Ishikawa (cell line): ENCODE measurements around the gene CRYGN.

Experiments used
- CEBPB ChIP-seq: IDR thresholded peaks from 2 replicates; pipeline ENCODE4 v1.6.1; 2012
- CREB1 ChIP-seq: IDR thresholded peaks from 2 replicates; pipeline ENCODE4 v1.6.1; 2012; ENCODE audit warnings: low read depth
- EGR1 ChIP-seq: IDR thresholded peaks from 2 replicates; pipeline ENCODE4 v1.6.1; 2012
- EP300 ChIP-seq: IDR thresholded peaks from 2 replicates; pipeline ENCODE4 v1.6.1; 2012; ENCODE audit warnings: borderline replicate concordance
- FOXM1 ChIP-seq: IDR thresholded peaks from 2 replicates; pipeline ENCODE4 v1.6.1; 2012; ENCODE audit warnings: low read depth, borderline replicate concordance
- NFIC ChIP-seq: IDR thresholded peaks from 2 replicates; pipeline ENCODE4 v1.6.1; 2012
- RAD21 ChIP-seq: IDR thresholded peaks from 2 replicates; pipeline ENCODE4 v1.6.1; 2012; ENCODE audit warnings: low read depth
- TAF1 ChIP-seq: IDR thresholded peaks from 2 replicates; pipeline ENCODE4 v1.6.1; 2012; ENCODE audit warnings: low read depth, mild to moderate bottlenecking
- TCF12 ChIP-seq: IDR thresholded peaks from 2 replicates; pipeline ENCODE4 v1.6.1; 2012; ENCODE audit warnings: low read depth
- TEAD4 ChIP-seq: IDR thresholded peaks from 2 replicates; pipeline ENCODE4 v1.6.1; 2012
- YY1 ChIP-seq: IDR thresholded peaks from 2 replicates; pipeline ENCODE4 v1.6.1; 2012; ENCODE audit warnings: low read depth
- ZBTB7A ChIP-seq: IDR thresholded peaks from 2 replicates; pipeline ENCODE4 v1.6.1; 2012; ENCODE audit warnings: low read depth
- TF ChIP-seq, protein P1 (sequence below): IDR thresholded peaks from 2 replicates; pipeline ENCODE4 v1.6.1; 2012
- TF ChIP-seq, protein P2 (sequence below): IDR thresholded peaks from 2 replicates; pipeline ENCODE4 v1.6.1; 2012
- TF ChIP-seq, protein P3 (sequence below): IDR thresholded peaks from 2 replicates; pipeline ENCODE4 v1.6.1; 2012; ENCODE audit warnings: low read depth, mild to moderate bottlenecking

The CRYGN gene

DNA sequence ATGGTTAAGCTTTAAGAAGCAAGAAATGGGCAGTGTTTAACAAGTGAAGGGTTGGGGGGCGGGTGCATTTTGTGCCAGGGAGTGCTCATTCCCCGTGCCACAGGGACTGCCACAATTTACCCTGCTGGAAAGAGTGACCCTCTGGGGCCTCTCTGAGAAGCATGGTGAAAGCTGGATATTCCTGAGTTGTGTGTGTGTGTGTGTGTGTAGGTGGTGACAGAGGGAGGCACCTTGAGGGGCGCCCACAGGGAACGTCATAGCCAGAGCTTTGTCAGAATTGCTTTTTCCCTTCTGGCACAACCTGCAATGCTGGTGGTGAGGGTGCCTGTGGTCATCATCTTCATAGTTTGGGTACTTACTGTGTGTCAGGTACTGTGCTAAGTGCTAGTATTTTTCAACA lies 27.6 kb downstream of the CRYGN start:
- no peak for TF ChIP-seq CREB1

DNA sequence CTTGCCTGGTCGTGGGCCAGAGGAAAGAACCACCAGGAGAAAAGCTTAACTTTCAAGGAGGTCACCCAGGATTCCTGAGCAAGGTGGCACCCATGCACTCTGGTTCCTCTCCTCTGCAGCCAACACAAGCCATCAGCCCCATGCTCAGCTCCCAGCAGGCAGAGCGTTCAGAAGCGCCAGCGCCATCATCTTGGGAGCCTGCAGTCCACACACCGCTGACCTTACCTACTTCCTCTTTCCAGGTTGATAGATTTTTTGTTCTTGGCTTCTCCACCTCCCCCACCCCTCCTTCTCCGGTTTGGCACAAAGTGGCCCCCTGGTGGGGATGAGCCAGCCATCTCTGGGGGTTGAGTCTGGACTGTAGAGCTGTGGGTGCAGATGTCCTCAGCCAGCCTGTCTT lies 28.4 kb downstream of the CRYGN start:
- TF ChIP-seq YY1 (no peak), EP300 (no peak), NFIC (no peak), CEBPB (no peak), FOXM1 (no peak), EGR1 (no peak), CREB1 (no peak), ZBTB7A (no peak), RAD21 (no peak), TAF1 (no peak), TEAD4 (no peak), TCF12 (no peak)
- TF ChIP-seq, protein P1, sequence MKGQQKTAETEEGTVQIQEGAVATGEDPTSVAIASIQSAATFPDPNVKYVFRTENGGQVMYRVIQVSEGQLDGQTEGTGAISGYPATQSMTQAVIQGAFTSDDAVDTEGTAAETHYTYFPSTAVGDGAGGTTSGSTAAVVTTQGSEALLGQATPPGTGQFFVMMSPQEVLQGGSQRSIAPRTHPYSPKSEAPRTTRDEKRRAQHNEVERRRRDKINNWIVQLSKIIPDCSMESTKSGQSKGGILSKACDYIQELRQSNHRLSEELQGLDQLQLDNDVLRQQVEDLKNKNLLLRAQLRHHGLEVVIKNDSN: no peak
- TF ChIP-seq, protein P2, sequence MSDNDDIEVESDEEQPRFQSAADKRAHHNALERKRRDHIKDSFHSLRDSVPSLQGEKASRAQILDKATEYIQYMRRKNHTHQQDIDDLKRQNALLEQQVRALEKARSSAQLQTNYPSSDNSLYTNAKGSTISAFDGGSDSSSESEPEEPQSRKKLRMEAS: no peak
- TF ChIP-seq, protein P3, sequence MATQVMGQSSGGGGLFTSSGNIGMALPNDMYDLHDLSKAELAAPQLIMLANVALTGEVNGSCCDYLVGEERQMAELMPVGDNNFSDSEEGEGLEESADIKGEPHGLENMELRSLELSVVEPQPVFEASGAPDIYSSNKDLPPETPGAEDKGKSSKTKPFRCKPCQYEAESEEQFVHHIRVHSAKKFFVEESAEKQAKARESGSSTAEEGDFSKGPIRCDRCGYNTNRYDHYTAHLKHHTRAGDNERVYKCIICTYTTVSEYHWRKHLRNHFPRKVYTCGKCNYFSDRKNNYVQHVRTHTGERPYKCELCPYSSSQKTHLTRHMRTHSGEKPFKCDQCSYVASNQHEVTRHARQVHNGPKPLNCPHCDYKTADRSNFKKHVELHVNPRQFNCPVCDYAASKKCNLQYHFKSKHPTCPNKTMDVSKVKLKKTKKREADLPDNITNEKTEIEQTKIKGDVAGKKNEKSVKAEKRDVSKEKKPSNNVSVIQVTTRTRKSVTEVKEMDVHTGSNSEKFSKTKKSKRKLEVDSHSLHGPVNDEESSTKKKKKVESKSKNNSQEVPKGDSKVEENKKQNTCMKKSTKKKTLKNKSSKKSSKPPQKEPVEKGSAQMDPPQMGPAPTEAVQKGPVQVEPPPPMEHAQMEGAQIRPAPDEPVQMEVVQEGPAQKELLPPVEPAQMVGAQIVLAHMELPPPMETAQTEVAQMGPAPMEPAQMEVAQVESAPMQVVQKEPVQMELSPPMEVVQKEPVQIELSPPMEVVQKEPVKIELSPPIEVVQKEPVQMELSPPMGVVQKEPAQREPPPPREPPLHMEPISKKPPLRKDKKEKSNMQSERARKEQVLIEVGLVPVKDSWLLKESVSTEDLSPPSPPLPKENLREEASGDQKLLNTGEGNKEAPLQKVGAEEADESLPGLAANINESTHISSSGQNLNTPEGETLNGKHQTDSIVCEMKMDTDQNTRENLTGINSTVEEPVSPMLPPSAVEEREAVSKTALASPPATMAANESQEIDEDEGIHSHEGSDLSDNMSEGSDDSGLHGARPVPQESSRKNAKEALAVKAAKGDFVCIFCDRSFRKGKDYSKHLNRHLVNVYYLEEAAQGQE: no peak

DNA sequence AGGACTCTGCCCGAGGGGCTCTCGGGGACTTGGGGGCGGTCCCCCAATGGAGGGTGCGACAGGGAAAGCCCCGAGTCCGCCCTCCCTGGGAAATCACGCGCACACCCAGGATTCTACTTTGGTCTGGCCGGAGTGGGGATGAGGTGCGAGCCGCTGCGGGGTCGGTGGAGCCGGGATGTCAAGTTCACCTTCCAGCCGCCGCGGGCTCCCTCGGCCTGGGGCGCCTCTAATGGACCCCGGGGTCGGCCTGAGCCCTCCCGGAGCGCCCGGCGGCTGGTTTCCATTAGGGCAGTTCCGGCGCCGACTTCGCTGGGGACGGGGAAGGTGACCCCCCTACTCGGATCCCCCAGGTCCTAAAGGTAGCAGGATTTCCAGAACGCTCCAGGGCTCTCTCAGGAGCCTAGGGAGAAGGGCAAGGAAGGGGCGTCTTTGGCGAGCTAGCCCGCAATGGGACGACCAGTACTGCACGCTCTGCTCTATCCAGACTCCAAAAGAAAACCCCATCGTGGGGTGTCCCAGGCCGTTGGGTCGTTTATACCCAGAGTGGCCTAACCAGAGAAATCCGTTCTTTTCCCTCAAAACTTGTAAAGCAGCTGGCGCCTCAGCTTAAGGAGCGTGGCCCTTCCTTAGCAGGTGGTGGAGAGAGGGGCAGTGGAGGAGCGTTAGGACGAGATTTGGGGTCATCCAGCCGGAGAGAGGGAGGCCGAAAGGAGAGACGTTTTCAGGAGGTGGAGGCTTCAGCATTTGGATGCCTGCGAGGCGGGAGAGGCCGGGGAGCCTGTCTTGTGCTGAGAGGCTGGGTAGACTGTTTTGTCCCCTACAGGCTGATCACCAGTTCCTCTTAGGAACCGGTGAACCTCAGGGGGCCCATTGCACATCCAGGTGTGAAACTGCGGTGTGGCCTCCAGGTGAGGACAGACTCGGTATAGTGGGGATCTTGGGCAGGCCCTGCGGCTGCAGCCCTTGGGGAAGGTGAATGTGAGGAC lies 29.2 kb downstream of the CRYGN start:
- TF ChIP-seq EP300: no peak
- no peak for TF ChIP-seq CREB1
- TF ChIP-seq NFIC: no peak
- TF ChIP-seq CEBPB: no peak
- no peak for TF ChIP-seq YY1
- peak; percentile 19; the same call in 1 of the 2 replicates for TF ChIP-seq ZBTB7A
- no peak for TF ChIP-seq RAD21
- TF ChIP-seq EGR1: no peak
- TF ChIP-seq, protein P2: 0 out of 2 replicates have a peak, but pooled peaks have one; percentile 22

DNA sequence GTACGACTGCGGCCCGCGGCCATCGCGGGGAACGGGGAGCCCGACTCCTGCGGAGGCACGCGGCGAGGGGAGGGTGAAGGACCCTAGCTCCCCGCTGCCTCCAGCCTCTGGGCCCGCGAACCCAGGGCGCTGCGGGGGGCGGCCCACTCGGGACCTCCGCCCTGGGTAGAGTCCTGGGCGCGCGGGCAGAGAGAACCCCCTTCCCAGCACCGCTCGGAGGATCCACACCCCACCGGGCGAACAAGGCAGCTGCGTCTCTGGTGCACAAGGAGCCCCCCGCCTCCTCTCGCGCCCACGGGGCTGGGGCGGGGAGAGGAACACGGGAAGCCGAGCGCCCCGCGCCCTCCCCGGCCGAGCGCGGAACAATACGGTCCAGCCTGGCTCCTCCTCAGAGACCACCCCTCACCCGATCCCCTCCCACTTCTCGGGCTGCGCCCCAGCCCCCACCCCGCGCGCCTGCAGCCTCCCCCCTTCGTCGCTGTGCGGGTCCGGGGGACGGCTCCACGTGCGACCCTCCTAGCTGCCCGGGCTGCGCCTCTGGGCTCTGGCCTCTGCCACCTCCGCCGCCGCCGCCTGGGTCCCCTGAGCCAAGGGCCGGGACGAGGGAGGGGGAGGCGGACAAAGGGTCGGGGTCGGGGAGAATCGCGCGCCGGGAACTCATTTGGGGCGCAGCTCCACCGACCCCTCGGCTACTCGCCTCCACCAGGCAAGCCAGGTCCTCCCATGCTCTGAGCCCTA lies 30.1 kb downstream of the CRYGN start, which contains the start of gene WDR86:
TSS of gene WDR86 (minus strand) at position 372 of the 738 bp plus-strand sequence. CDS start 449 bp downstream, outside the sequence.
- TF ChIP-seq YY1 (no peak), ZBTB7A (peak; percentile 81), FOXM1 (no peak)

DNA sequence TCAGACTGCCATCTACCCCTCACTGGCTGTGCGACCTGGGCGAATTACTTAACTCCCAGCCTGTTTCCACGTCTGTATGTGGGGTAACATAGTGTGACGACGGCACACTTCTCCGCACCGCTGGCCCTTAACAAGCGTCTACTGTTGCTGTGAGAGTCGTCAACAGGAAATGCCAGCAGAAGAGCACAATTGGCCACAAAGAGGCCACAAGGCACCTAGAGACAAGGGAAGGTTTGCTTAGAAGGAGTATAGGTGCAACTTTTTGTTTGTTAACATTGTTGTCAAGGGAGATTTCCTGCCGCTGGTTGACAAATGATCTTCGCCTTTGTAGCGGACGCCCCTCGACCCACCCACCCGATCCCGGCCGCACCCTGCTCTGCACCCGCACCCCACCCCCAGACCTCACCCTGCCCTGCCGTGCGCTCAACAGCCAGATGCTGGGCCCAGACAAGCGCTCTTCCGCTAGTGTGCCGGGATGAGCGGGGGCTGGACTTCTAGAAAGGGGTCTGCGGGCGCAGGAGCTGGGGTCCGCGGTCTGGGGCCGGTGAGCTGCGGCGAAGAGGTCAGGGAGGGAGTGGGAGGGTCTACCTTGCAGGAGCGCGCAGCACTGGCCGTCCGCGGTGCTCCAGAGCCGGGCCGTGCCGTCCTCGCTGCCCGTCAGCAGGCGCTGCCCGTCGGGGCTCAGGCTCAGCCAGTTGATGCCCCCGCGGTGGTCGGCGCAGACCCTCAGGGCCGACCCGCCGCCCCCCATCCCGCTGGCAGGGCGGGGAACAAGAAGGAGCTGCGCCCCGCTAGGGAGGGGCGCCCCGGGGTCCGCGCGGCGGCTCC lies 30.9 kb downstream of the CRYGN start:
- TF ChIP-seq YY1 (no peak), EGR1 (no peak), TCF12 (no peak), ZBTB7A (no peak), CREB1 (no peak), NFIC (no peak), RAD21 (no peak)
- TF ChIP-seq, protein P3: no peak
- TF ChIP-seq, protein P1: no peak
- TF ChIP-seq, protein P2: no peak
